OCI-LY7 (cell line): ENCODE results near the gene CFAP99.

ENCODE experiments used
- CTCF ChIP-seq: fragments of 200-600 bp; sonication (generic); conservative IDR thresholded peaks from 2 replicates; pipeline ENCODE4 v1.5.1; 2014; ENCODE audit warnings: mild to moderate bottlenecking, antibody characterized with exemption, low read length, moderate library complexity, mixed read lengths
- EZH2phosphoT487 ChIP-seq: fragments of 200-600 bp; sonication (generic); IDR thresholded peaks from 2 replicates; pipeline ENCODE4 v1.6.1; 2018; ENCODE audit warnings: low read depth, borderline replicate concordance, mild to moderate bottlenecking, mixed run types, antibody characterized with exemption, low read length, moderate library complexity, mixed read lengths

GRCh38 chr4:2387829-2388228, 30.9 kb upstream of the CFAP99 start:
- TF ChIP-seq CTCF (no peak), EZH2phosphoT487 (no peak)
